ENCODE results near the gene MMEL1. TPM values are rescaled to one million over a fixed set of nuclear protein-coding genes. Genes with fewer than 3 reads are reported as not detected.
A peak's percentile ranks its signal among the peaks of the same experiment; 100 is the strongest.
"Not testable (repeated sequence)": the region's sequence is repeated elsewhere in the genome, so short reads cannot be mapped to it uniquely, and the experiment has no call there.

The MMEL1 gene
- total RNA-seq, 1 donor from 2014 or later = not detected

- intact Hi-C loops (cut with micrococcal nuclease) = no loop called here
- DNase-seq = peak; percentile 58
- peak; percentile 4 for ATAC-seq
These were observed 78.0 kb downstream of the MMEL1 start for GRCh38 chr1:2554621-2555387.

- DNase-seq (no peak), ATAC-seq (no peak)
- intact Hi-C loops (cut with micrococcal nuclease) = no loop called here
These were observed 78.8 kb downstream of the MMEL1 start for GRCh38 chr1:2553871-2554620.

GRCh38 chr1:2553076-2553475 lies 79.7 kb downstream of the MMEL1 start:
- ATAC-seq, DNase-seq: not testable (repeated sequence)

GRCh38 chr1:2552189-2552588 lies 80.6 kb downstream of the MMEL1 start:
- no peak for ATAC-seq
- DNase-seq = no peak
- intact Hi-C loops (cut with micrococcal nuclease) = no loop called here

More at GRCh38 chr1:2553076-2553475, 79.7 kb downstream of the MMEL1 start:
- intact Hi-C loops (cut with micrococcal nuclease) = not testable (repeated sequence)

- DNase-seq = peak; percentile 69
- ATAC-seq; intact Hi-C loops (cut with micrococcal nuclease): not testable (repeated sequence)
These were observed 81.3 kb downstream of the MMEL1 start for GRCh38 chr1:2551544-2551943.

GRCh38 chr1:2550309-2550861 lies 82.4 kb downstream of the MMEL1 start:
- ATAC-seq (peak; percentile 4), DNase-seq (peak; percentile 55)
- intact Hi-C loops (cut with micrococcal nuclease) = not testable (repeated sequence)

GRCh38 chr1:2549367-2550029 lies 83.3 kb downstream of the MMEL1 start:
- intact Hi-C loops (cut with micrococcal nuclease); ATAC-seq; DNase-seq: not testable (repeated sequence)

- peak; percentile 89 for DNase-seq
- ATAC-seq = peak; percentile 53
- intact Hi-C loops (cut with micrococcal nuclease) = no loop called here
These were observed 84.7 kb downstream of the MMEL1 start for GRCh38 chr1:2548068-2548589.

GRCh38 chr1:2547210-2548067 lies 85.4 kb downstream of the MMEL1 start:
- ATAC-seq = no peak

GRCh38 chr1:2546515-2547209 lies 86.2 kb downstream of the MMEL1 start:
- peak; percentile 72 for ATAC-seq
- peak; percentile 88 for DNase-seq
- intact Hi-C loops (cut with micrococcal nuclease) = no loop called here

More at GRCh38 chr1:2547210-2548067, 85.4 kb downstream of the MMEL1 start:
- intact Hi-C loops (cut with micrococcal nuclease) = no loop called here
- DNase-seq = peak; percentile 55

- intact Hi-C loops (cut with micrococcal nuclease) = no loop called here
- DNase-seq (peak; percentile 94), ATAC-seq (peak; percentile 72)
These were observed 86.9 kb downstream of the MMEL1 start for GRCh38 chr1:2545754-2546514.

GRCh38 chr1:2544875-2545640 lies 87.8 kb downstream of the MMEL1 start:
- no peak for ATAC-seq
- intact Hi-C loops (cut with micrococcal nuclease) = no loop called here
- DNase-seq = peak; percentile 47

- intact Hi-C loops (cut with micrococcal nuclease) = no loop called here
- ATAC-seq (no peak), DNase-seq (peak; percentile 55)
These were observed 88.5 kb downstream of the MMEL1 start for GRCh38 chr1:2544093-2544874.

GRCh38 chr1:2543543-2544092 lies 89.2 kb downstream of the MMEL1 start:
- intact Hi-C loops (cut with micrococcal nuclease) = no loop called here
- peak; percentile 38 for DNase-seq

GRCh38 chr1:2542246-2542915 lies 90.4 kb downstream of the MMEL1 start:
- DNase-seq (peak; percentile 41), ATAC-seq (no peak)
- intact Hi-C loops (cut with micrococcal nuclease) = no loop called here

More at GRCh38 chr1:2543543-2544092, 89.2 kb downstream of the MMEL1 start:
- no peak for ATAC-seq
